Tibial nerve (tissue), 4 donors: Measurements from ENCODE around the gene HPS1.

ENCODE experiments used
- EP300 ChIP-seq, 2 donors: sonication (generic); formaldehyde crosslinking; IDR thresholded peaks; one replicate each; pipeline ENCODE4 v1.6.1; 2017; ENCODE audit warnings: antibody characterized with exemption in 2 of 2, mild to moderate bottlenecking in 1 of 2
- POLR2A ChIP-seq, 2 donors: fragments of 450-650 bp; IDR thresholded peaks; one replicate each; pipeline ENCODE4 v1.6.1; 2017; ENCODE audit warnings: antibody characterized with exemption in 2 of 2, mild to moderate bottlenecking in 2 of 2, moderate library complexity in 2 of 2
- TF ChIP-seq, protein P1 (sequence below), 5 experiments: fragments of 200-600 bp in 3 of 5; fragments of 450-650 bp in 2 of 5; sonication (generic) in 3 of 5; IDR thresholded peaks; one replicate each; pipeline ENCODE4 v1.5.1; 2016 to 2019; ENCODE audit warnings: antibody characterized with exemption in 5 of 5, mild to moderate bottlenecking in 3 of 5, moderate library complexity in 2 of 5

DNA sequence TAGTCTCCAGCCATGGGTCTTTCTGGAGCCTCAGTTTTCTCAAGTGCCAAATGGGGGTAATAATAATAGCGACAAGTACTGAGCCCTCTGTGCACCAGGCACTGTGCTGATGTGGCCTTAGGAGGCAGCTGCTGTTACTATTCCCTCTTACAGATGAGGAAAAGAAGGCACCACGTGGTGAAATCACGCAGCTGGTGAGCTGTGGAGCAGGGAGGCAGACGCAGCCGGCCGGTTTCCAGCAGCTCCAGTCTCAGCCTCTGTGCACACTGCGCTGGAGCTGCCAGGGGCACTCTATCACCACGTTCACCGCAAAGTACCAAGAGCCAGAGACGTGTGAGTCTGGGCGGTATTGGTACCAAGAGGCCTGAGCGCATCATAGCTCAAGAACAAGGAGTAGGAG, 41.3 kb downstream of the HPS1 start:
- TF ChIP-seq, protein P1, sequence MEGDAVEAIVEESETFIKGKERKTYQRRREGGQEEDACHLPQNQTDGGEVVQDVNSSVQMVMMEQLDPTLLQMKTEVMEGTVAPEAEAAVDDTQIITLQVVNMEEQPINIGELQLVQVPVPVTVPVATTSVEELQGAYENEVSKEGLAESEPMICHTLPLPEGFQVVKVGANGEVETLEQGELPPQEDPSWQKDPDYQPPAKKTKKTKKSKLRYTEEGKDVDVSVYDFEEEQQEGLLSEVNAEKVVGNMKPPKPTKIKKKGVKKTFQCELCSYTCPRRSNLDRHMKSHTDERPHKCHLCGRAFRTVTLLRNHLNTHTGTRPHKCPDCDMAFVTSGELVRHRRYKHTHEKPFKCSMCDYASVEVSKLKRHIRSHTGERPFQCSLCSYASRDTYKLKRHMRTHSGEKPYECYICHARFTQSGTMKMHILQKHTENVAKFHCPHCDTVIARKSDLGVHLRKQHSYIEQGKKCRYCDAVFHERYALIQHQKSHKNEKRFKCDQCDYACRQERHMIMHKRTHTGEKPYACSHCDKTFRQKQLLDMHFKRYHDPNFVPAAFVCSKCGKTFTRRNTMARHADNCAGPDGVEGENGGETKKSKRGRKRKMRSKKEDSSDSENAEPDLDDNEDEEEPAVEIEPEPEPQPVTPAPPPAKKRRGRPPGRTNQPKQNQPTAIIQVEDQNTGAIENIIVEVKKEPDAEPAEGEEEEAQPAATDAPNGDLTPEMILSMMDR (IDR thresholded peaks at IDR 0.05): no peak
- TF ChIP-seq POLR2A (IDR thresholded peaks at IDR 0.05): no peak
- TF ChIP-seq EP300 (IDR thresholded peaks at IDR 0.05): no peak
